Measurements from ENCODE around the gene IREB2. TPM values are rescaled to one million over a fixed set of nuclear protein-coding genes. Genes with fewer than 3 reads are reported as not detected.

IREB2 gene
- total and polyA plus RNA-seq, 2 experiments from 2014 or later: 23.4 to 68.4 TPM

- Mint-ChIP-seq H3K4me3 (no peak overlapping the region), H3K4me1 (no peaks in the 10 kb centered on the region; the same call in 2 of the 3 replicates), H3K27me3 (ENCODE audit: insufficient read depth, low read depth, poor library complexity) (peaks cover 3% of the 10 kb centered on the region), H3K9me3 (no peaks in the 10 kb centered on the region), H3K27ac (no peak overlapping the region), H3K36me3 (ENCODE audit: low read depth) (peaks cover 49% of the 10 kb centered on the region)
- Histone ChIP-seq H3K36me3 (ENCODE audit: insufficient read depth) (peaks cover 27% of the 10 kb centered on the region; the same call in 1 of the 2 replicates), H3K27me3 (ENCODE audit: insufficient read depth) (no peaks in the 10 kb centered on the region), H3K27ac (ENCODE audit: low read depth) (no peak overlapping the region), H3K4me3 (no peak overlapping the region), H3F3A (replicated peaks; ENCODE audit: low read depth) (no peaks in the 10 kb centered on the region), H3K4me1 (ENCODE audit: insufficient read depth) (no peaks in the 10 kb centered on the region), H3K9me2 (ENCODE audit: insufficient read depth) (no peaks in the 10 kb centered on the region), H4K20me1 (replicated peaks; ENCODE audit: insufficient read depth) (peaks cover 8% of the 10 kb centered on the region; the same call in 1 of the 2 replicates), H3K4me2 (no peak overlapping the region), H3K79me2 (replicated peaks; ENCODE audit: insufficient read depth) (no peaks in the 10 kb centered on the region), H2AFZ (no peak overlapping the region)
- no peak for ATAC-seq
- TF ChIP-seq ZNF331 (CRISPR knock-in tag; IDR thresholded peaks at IDR 0.05; ENCODE audit: low read depth) (no peak), POLR2AphosphoS5 (IDR thresholded peaks at IDR 0.05; ENCODE audit: low read depth) (no peak), STAT1 (IDR thresholded peaks at IDR 0.05; ENCODE audit: unreplicated experiment) (no peak), ETS1 (IDR thresholded peaks at IDR 0.05) (no peak), ZNF114 (CRISPR knock-in tag; IDR thresholded peaks at IDR 0.05) (no peak), EZH2phosphoT487 (IDR thresholded peaks at IDR 0.05; ENCODE audit: unreplicated experiment) (no peak), CTCF (conservative IDR thresholded peaks at IDR 0.05; ENCODE audit: low read depth in 2 of 2) (no peak), ZNF462 (CRISPR knock-in tag; IDR thresholded peaks at IDR 0.05) (no peak), NANOG (IDR thresholded peaks at IDR 0.05; ENCODE audit: borderline replicate concordance) (no peak), EZH2 (IDR thresholded peaks at IDR 0.05; ENCODE audit: low read depth, unreplicated experiment) (no peak), JUNB (IDR thresholded peaks at IDR 0.05; ENCODE audit: unreplicated experiment) (no peak), REST (IDR thresholded peaks at IDR 0.05; ENCODE audit: unreplicated experiment) (no peak), CREB1 (CRISPR knock-in tag; IDR thresholded peaks at IDR 0.05; ENCODE audit: low read depth) (no peak)
- DNase-seq (ENCODE audit: low spot score): no peak
Measured at GRCh38 chr15:78550815-78551214, 112.8 kb downstream of the IREB2 start.

Data from GM23338 (cell line).